ENCODE results near the gene GART.

GART gene

DNA sequence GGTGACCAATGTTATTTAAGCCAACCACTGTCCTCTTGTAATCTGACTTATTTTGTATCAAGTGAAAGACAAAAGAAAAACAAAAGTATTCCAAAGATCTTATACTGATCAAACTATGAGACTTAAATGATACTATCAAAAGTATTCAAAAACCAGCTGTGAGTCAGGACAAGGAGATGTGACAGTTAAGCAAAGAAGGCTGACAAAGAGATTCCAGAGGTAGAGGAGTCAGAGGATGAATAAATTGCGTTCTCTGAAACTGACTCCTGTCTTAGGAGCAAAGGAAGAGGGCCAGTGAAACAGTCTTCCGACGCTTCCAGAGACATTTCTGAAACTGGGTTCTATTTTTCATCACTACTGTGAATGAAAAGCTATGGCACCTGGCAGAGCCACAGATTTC lies 83.1 kb downstream of the GART start:
- DNase-seq: no peak

DNA sequence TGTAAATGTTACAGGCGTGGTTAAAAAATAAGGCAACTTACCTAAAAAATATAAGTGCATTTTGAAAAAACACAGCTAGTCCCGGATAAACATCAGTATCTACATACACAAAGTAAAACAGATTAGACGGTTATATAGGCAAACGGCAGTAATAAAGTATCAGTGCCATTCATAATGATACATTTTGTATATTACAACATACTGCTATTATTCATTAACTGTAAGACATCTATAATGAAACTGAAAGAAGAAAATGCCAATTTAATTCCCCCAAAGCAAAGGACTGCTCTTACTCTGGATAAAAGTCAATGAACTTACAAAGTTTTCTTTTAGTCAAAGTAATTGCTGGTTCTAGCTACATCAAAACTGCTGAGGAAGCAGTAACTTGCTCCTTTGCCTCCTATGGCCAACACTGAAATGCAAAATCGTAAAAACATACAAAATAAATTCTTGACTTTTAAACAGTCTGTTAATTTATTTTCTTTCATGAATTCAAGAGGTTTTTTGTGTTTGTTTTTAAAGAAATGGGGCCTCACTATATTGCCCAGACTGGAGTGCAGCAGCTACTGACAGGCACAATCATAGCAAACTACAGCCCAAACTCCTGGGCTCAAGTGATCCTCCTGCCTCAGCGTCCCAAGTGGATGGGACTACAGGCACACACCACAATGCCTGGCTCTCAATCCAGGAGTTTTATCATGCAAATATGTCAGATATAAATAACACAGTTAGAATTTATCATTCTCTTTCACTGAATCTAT lies 86.1 kb downstream of the GART start:
- no peak for DNase-seq

Data from activated CD4-positive, alpha-beta T cell treated with anti-CD3 and anti-CD28 coated beads, Interleukin-2, amount 50 U/mL, for 4 hours (primary cell).